Suprapubic skin (tissue), 4 donors: ENCODE results near the gene SMYD3. TPM values are rescaled to one million over a fixed set of nuclear protein-coding genes. Genes with fewer than 3 reads are reported as not detected.

Experiments used
- DNase-seq, 2 donors: peaks; one replicate each; pipeline ENCODE4 v3.0.0-alpha.2; 2019; ENCODE audit warnings: low spot score in 2 of 2
- H3K27ac ChIP-seq: fragments of 200-600 bp; sonication (generic); one replicate; pipeline ENCODE4 v1.5.1; 2019
- H3K27me3 ChIP-seq: fragments of 200-600 bp; sonication (generic); one replicate; pipeline ENCODE4 v1.5.1; 2019
- H3K36me3 ChIP-seq: fragments of 200-600 bp; sonication (generic); one replicate; pipeline ENCODE4 v1.5.1; 2019
- H3K4me1 ChIP-seq: fragments of 200-600 bp; sonication (generic); one replicate; pipeline ENCODE4 v1.5.1; 2019
- H3K4me3 ChIP-seq: fragments of 200-600 bp; sonication (generic); one replicate; pipeline ENCODE4 v1.5.1; 2019; ENCODE audit warnings: mild to moderate bottlenecking
- H3K9me3 ChIP-seq: fragments of 200-600 bp; sonication (generic); one replicate; pipeline ENCODE4 v1.5.1; 2019
- CTCF ChIP-seq, 2 donors: fragments of 200-600 bp in 1 of 2; fragments of 450-650 bp in 1 of 2; sonication (generic) in 1 of 2; IDR thresholded peaks; one replicate each; pipeline ENCODE4 v1.5.1; 2016 to 2019; ENCODE audit warnings: antibody characterized with exemption in 2 of 2, mild to moderate bottlenecking in 1 of 2, moderate library complexity in 1 of 2
- EP300 ChIP-seq: sonication (generic); formaldehyde crosslinking; IDR thresholded peaks from one replicate; pipeline ENCODE4 v1.6.1; 2017; ENCODE audit warnings: antibody characterized with exemption
- POLR2A ChIP-seq, 2 donors: fragments of 450-650 bp; IDR thresholded peaks; one replicate each; pipeline ENCODE4 v1.6.1; 2017; ENCODE audit warnings: antibody characterized with exemption in 2 of 2, mild to moderate bottlenecking in 2 of 2, moderate library complexity in 2 of 2
- POLR2AphosphoS5 ChIP-seq, 3 donors: sonication (generic); formaldehyde crosslinking; IDR thresholded peaks; one replicate each; pipeline ENCODE4 v1.6.1; 2017; ENCODE audit warnings: antibody characterized with exemption in 3 of 3
- WGBS: methylation state at CpG from one replicate; pipeline ENCODE4 v1.1.5; 2018; 5-methylcytosine and 5-hydroxymethylcytosine counted together
- total RNA-seq, 4 donors: library from RNA; depleted of rRNA; stranded (reverse); fragments of >200 nt; gene quantifications; one replicate each; pipeline ENCODE4 v1.1.0, GENCODE V29; 2016

SMYD3 gene
- total RNA-seq, 4 donors from 2014 or later, result 14.5 to 33.6 (median 18.9) TPM

- TF ChIP-seq POLR2A (IDR thresholded peaks at IDR 0.05) (no peak), POLR2AphosphoS5 (IDR thresholded peaks at IDR 0.05) (no peak), CTCF (IDR thresholded peaks at IDR 0.05) (no peak), EP300 (no peak)
- no peak for DNase-seq
- H3K4me3 ChIP-seq, result no peak overlapping the region
- no peaks in the 10 kb centered on the region for H3K4me1 ChIP-seq
- H3K9me3 ChIP-seq, result no peaks in the 10 kb centered on the region
- no peaks in the 10 kb centered on the region for H3K36me3 ChIP-seq
- no peaks in the 10 kb centered on the region for H3K27me3 ChIP-seq
- no peak overlapping the region for H3K27ac ChIP-seq
- 62% methylated on average over 6 of the region's 6 CpGs for WGBS
Observed at GRCh38 chr1:245800901-245801605, 706.0 kb downstream of the SMYD3 start.

- Histone ChIP-seq H3K36me3 (no peaks in the 10 kb centered on the region), H3K4me1 (no peaks in the 10 kb centered on the region), H3K9me3 (no peaks in the 10 kb centered on the region), H3K4me3 (no peak overlapping the region), H3K27me3 (no peaks in the 10 kb centered on the region), H3K27ac (no peak overlapping the region)
- DNase-seq, result no peak
- WGBS, result 100% methylated on average over 3 of the region's 5 CpGs
- no peak for TF ChIP-seq POLR2A (IDR thresholded peaks at IDR 0.05)
- TF ChIP-seq POLR2AphosphoS5 (IDR thresholded peaks at IDR 0.05), result no peak
- TF ChIP-seq CTCF (IDR thresholded peaks at IDR 0.05), result no peak
- no peak for TF ChIP-seq EP300
Observed at GRCh38 chr1:245798349-245798711, 708.7 kb downstream of the SMYD3 start.

DNA sequence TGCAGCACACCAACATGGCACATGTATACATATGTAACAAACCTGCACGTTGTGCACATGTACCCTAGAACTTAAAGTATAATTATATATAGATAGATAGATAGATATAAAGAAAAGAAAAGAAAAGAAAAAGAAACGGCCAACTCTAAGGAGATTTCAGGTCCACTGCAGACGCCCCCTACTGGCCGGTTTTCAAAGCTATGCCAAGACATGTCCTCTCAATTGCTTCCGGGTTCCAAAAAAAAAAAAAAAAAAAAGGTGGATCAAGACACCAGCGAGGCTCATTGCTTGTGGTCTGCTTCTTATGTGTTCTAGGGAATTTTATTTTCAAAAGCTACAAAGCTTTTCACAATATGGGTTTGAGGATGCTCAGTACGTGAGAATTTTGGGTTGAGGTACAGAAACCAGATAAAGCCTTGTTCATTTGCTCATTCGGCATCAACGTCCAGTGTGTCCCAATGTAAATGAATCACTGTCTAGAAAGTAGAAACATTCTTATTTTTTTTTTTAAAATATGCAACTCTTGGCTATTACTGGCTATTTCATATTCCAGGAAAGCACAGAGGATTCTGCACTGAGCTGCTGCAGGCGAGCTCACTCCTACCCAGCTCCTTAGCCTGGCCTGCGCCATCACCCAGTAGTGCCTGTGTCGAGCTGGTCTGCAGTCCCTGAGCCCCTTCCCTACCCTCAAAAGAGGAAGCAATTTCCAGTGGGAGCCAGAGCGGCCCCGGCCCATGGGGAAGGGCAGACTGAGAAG is 709.3 kb downstream of the SMYD3 start:
- no peak for DNase-seq
- H3K36me3 ChIP-seq, result no peaks in the 10 kb centered on the region
- no peaks in the 10 kb centered on the region for H3K9me3 ChIP-seq
- 80% methylated on average over 14 of the region's 14 CpGs for WGBS
- TF ChIP-seq POLR2A (IDR thresholded peaks at IDR 0.05) (no peak), POLR2AphosphoS5 (IDR thresholded peaks at IDR 0.05) (no peak), CTCF (IDR thresholded peaks at IDR 0.05) (no peak), EP300 (no peak)
- H3K4me3 ChIP-seq, result no peak overlapping the region
- no peaks in the 10 kb centered on the region for H3K4me1 ChIP-seq
- H3K27me3 ChIP-seq, result no peaks in the 10 kb centered on the region
- no peak overlapping the region for H3K27ac ChIP-seq

GRCh38 chr1:245791410-245792312 is 715.4 kb downstream of the SMYD3 start:
- H3K4me3 ChIP-seq, result no peak overlapping the region
- H3K27me3 ChIP-seq, result no peaks in the 10 kb centered on the region
- no peaks in the 10 kb centered on the region for H3K36me3 ChIP-seq
- DNase-seq, result no peak
- no peak for TF ChIP-seq POLR2AphosphoS5 (IDR thresholded peaks at IDR 0.05)
- TF ChIP-seq POLR2A (IDR thresholded peaks at IDR 0.05), result no peak
- TF ChIP-seq EP300, result no peak
- no peak for TF ChIP-seq CTCF (IDR thresholded peaks at IDR 0.05)
- peaks cover 3% of the 10 kb centered on the region for H3K4me1 ChIP-seq
- no peaks in the 10 kb centered on the region for H3K9me3 ChIP-seq
- no peak overlapping the region for H3K27ac ChIP-seq
- 72% methylated on average over 10 of the region's 10 CpGs for WGBS
